T-helper 17 cell (primary cell): ENCODE results near the gene DGKB. TPM values are rescaled to one million over a fixed set of nuclear protein-coding genes. Genes with fewer than 3 reads are reported as not detected.

ENCODE experiments used
- ATAC-seq: fragments of 150-1000 bp; cut with Tn5 transposase; 2 replicates; pipeline ENCODE4 v1.10.0; 2021; ENCODE audit warnings: mild to moderate bottlenecking, moderate library complexity
- DNase-seq, 3 donors: peaks; one replicate each; pipeline versions ENCODE4 v3.0.0 to v3.0.0-alpha.2; 2020 to 2021
- H3K9me3 ChIP-seq: one replicate; pipeline ENCODE4 v1.7.0; 2013; ENCODE audit warnings: low read length, mild to moderate bottlenecking; ENCODE audit not compliant: control insufficient read depth, poor library complexity, severe bottlenecking
- H3K27ac Mint-ChIP-seq: one replicate; pipeline ENCODE4 v1.8.0; 2022; ENCODE audit warnings: mild to moderate bottlenecking, moderate library complexity, mixed read lengths
- H3K27me3 Mint-ChIP-seq: one replicate; pipeline ENCODE4 v1.8.0; 2022; ENCODE audit warnings: mixed read lengths
- H3K36me3 Mint-ChIP-seq: one replicate; pipeline ENCODE4 v1.8.0; 2022; ENCODE audit warnings: low read depth, mixed read lengths
- H3K4me1 Mint-ChIP-seq: one replicate; pipeline ENCODE4 v1.8.0; 2022; ENCODE audit warnings: mild to moderate bottlenecking, mixed read lengths
- H3K4me3 Mint-ChIP-seq: one replicate; pipeline ENCODE4 v1.8.0; 2022; ENCODE audit warnings: mild to moderate bottlenecking, moderate library complexity, mixed read lengths
- total RNA-seq, 4 donors: library from RNA in 2 of 4; stranded (reverse) in 2 of 4; gene quantifications; one replicate each; pipeline ENCODE4 v1.2.3 and lab custom pipeline; 2022 to 2026

DGKB gene
- total RNA-seq, 2 donors from 2014 or later, result not detected

- Mint-ChIP-seq H3K4me1 (no peaks in the 10 kb centered on the region), H3K36me3 (no peaks in the 10 kb centered on the region), H3K4me3 (no peak overlapping the region), H3K27ac (no peak overlapping the region), H3K27me3 (no peaks in the 10 kb centered on the region)
- DNase-seq, result no peak
- no peaks in the 10 kb centered on the region for H3K9me3 ChIP-seq
- no peak for ATAC-seq
Observed at GRCh38 chr7:14894826-14895225, 7.7 kb downstream of the DGKB start.

DNA sequence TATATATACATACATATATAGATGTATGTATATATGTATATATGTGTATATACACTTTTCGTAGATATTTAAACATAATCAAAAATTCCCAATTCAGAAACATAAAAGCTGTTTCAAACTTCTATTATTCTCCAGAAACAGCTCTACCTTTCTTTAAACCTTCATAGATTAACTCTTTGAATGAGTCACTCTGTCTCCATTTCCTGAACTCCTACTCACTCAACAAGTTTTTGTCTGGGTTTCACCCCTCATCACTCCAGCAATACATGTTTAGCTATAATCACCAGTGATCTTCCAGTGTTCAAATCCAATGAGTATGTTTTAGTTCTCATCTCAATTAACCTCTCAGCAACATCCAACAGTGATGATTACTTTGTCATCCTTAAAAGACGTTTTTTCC is 9.6 kb downstream of the DGKB start:
- Mint-ChIP-seq H3K36me3 (no peaks in the 10 kb centered on the region), H3K4me1 (no peaks in the 10 kb centered on the region), H3K4me3 (no peak overlapping the region), H3K27ac (no peak overlapping the region), H3K27me3 (no peaks in the 10 kb centered on the region)
- no peaks in the 10 kb centered on the region for H3K9me3 ChIP-seq
- DNase-seq (no peak), ATAC-seq (no peak)

- H3K4me3 Mint-ChIP-seq, result no peak overlapping the region
- no peak for DNase-seq
- H3K27ac Mint-ChIP-seq, result no peak overlapping the region
- no peaks in the 10 kb centered on the region for H3K36me3 Mint-ChIP-seq
- H3K9me3 ChIP-seq, result no peaks in the 10 kb centered on the region
- no peaks in the 10 kb centered on the region for H3K27me3 Mint-ChIP-seq
- no peaks in the 10 kb centered on the region for H3K4me1 Mint-ChIP-seq
- no peak for ATAC-seq
Observed at GRCh38 chr7:14891289-14891688, 11.3 kb downstream of the DGKB start.

DNA sequence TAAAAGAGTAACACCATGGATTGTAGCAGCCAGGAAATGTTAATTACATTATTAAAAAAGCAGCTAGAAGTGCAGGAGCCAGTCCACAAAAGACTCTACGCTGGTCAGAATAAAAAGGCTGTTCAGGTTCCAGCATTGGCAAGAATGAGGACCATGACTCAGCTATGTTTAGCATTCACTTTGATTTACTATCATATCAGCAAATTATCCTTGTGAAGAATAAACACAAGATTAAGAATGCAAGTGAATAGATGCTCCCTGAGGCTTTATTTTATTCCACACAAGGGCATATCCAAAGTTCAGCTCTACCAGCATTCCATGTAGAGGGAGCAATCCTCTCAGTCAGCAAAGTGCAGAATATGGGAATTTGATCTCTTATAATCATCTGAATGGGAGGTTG is 13.6 kb downstream of the DGKB start:
- Mint-ChIP-seq H3K36me3 (no peaks in the 10 kb centered on the region), H3K27ac (no peak overlapping the region)
- H3K9me3 ChIP-seq, result no peaks in the 10 kb centered on the region

GRCh38 chr7:14886533-14886932 is 16.0 kb downstream of the DGKB start:
- Mint-ChIP-seq H3K4me3 (no peak overlapping the region), H3K27me3 (no peaks in the 10 kb centered on the region), H3K4me1 (no peaks in the 10 kb centered on the region), H3K27ac (no peak overlapping the region), H3K36me3 (no peaks in the 10 kb centered on the region)
- DNase-seq (no peak), ATAC-seq (no peak)
- no peaks in the 10 kb centered on the region for H3K9me3 ChIP-seq

More for the DNA sequence above, 13.6 kb downstream of the DGKB start:
- H3K27me3 Mint-ChIP-seq, result no peaks in the 10 kb centered on the region
- H3K4me1 Mint-ChIP-seq, result no peaks in the 10 kb centered on the region
- ATAC-seq (no peak), DNase-seq (no peak)
- no peak overlapping the region for H3K4me3 Mint-ChIP-seq

DNA sequence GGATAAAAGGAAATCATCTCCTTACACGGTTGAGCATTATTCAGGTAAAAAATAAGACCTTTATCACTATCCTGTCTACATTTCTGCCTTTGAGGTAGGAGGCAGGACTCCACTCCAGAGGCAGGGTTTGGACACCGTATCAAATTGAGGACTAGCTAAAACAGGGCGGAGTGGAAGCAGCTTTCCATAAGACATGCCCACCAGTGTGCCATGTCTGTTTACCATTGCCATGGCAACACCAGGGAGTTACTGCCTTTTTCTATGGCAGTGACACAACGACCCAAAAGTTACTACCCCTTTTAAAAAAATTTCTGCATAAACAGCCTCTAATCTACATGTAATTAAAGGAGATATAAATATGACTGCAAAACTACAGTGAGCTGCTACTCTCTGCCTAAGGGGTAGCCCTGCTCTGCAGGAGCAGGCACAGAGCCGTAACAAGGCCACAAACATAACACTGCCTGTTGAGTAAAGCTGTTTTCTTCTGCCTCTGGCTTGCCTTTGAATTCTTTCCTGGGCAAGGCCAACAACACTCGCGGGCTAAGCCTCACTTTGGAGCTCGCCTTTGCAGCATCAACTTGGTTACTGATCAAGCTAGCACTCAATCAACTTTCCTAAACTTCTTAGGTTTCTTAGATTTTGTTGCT is 26.5 kb downstream of the DGKB start:
- no peak for ATAC-seq
- no peaks in the 10 kb centered on the region for H3K4me1 Mint-ChIP-seq
- no peaks in the 10 kb centered on the region for H3K27me3 Mint-ChIP-seq
- no peak overlapping the region for H3K4me3 Mint-ChIP-seq
- H3K9me3 ChIP-seq, result no peaks in the 10 kb centered on the region
- no peak for DNase-seq
- no peaks in the 10 kb centered on the region for H3K36me3 Mint-ChIP-seq
- H3K27ac Mint-ChIP-seq, result no peak overlapping the region

DNA sequence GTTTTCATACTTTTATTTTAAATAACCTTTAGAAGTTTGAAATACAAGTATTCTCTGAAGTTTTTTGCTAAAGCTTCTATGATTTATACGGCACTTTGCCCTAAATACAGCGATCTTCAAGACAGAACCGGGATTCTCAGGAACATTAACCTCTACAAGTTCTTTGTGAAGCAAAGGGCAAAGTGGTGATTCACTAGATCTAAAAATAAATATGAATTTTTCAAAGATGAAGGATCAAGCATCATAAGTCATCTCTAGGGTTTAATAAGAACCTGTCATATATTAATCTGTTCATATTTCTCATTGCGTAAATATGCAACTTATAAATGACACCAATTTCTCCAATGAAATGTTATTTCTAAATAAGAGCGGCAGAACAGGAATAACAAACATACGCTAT is 30.7 kb downstream of the DGKB start:
- no peak overlapping the region for H3K4me3 Mint-ChIP-seq
- no peak for ATAC-seq
- no peaks in the 10 kb centered on the region for H3K27me3 Mint-ChIP-seq
- no peak for DNase-seq
- no peaks in the 10 kb centered on the region for H3K9me3 ChIP-seq
- H3K36me3 Mint-ChIP-seq, result no peaks in the 10 kb centered on the region
- H3K4me1 Mint-ChIP-seq, result no peaks in the 10 kb centered on the region
- H3K27ac Mint-ChIP-seq, result no peak overlapping the region

GRCh38 chr7:14870394-14870793 is 32.2 kb downstream of the DGKB start:
- Mint-ChIP-seq H3K27me3 (no peaks in the 10 kb centered on the region), H3K27ac (no peak overlapping the region), H3K4me3 (no peak overlapping the region), H3K4me1 (no peaks in the 10 kb centered on the region), H3K36me3 (no peaks in the 10 kb centered on the region)
- no peaks in the 10 kb centered on the region for H3K9me3 ChIP-seq
- no peak for ATAC-seq
- no peak for DNase-seq

- no peaks in the 10 kb centered on the region for H3K4me1 Mint-ChIP-seq
Observed at GRCh38 chr7:14868937-14869336, 33.6 kb downstream of the DGKB start.

DNA sequence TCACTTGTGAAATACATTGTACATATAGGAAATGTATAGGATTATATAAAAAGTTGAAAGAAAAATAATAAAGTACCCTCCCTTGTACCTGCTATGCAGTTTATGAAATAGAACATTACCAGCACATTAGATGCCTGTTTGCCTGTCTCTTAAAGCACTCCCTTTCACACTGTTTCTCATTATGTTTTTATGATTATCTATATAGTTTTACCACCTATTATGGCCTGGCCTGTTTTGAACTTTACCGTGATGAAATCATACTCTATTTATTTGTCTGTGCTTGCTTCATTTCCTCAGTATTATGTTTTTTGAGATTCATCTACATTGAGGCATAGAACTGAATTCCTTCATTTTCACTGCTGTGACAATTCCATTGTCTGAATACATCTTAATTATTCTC is 41.1 kb downstream of the DGKB start:
- ATAC-seq, result no peak
- Mint-ChIP-seq H3K27ac (no peak overlapping the region), H3K27me3 (no peaks in the 10 kb centered on the region), H3K36me3 (no peaks in the 10 kb centered on the region), H3K4me3 (no peak overlapping the region), H3K4me1 (no peaks in the 10 kb centered on the region)
- no peaks in the 10 kb centered on the region for H3K9me3 ChIP-seq
- DNase-seq, result no peak

More at GRCh38 chr7:14868937-14869336, 33.6 kb downstream of the DGKB start:
- Mint-ChIP-seq H3K36me3 (no peaks in the 10 kb centered on the region), H3K27ac (no peak overlapping the region), H3K4me3 (no peak overlapping the region), H3K27me3 (no peaks in the 10 kb centered on the region)
- DNase-seq, result no peak
- no peaks in the 10 kb centered on the region for H3K9me3 ChIP-seq
- no peak for ATAC-seq

GRCh38 chr7:14859267-14859666 is 43.3 kb downstream of the DGKB start:
- DNase-seq (no peak), ATAC-seq (no peak)
- H3K4me3 Mint-ChIP-seq, result no peak overlapping the region
- no peaks in the 10 kb centered on the region for H3K36me3 Mint-ChIP-seq
- H3K27ac Mint-ChIP-seq, result no peak overlapping the region
- no peaks in the 10 kb centered on the region for H3K9me3 ChIP-seq
- H3K4me1 Mint-ChIP-seq, result no peaks in the 10 kb centered on the region
- H3K27me3 Mint-ChIP-seq, result no peaks in the 10 kb centered on the region

- no peak for DNase-seq
- H3K36me3 Mint-ChIP-seq, result no peaks in the 10 kb centered on the region
Observed at GRCh38 chr7:14858866-14859265, 43.7 kb downstream of the DGKB start.

GRCh38 chr7:14858410-14858809 is 44.1 kb downstream of the DGKB start:
- DNase-seq (no peak), ATAC-seq (no peak)
- Mint-ChIP-seq H3K27me3 (no peaks in the 10 kb centered on the region), H3K27ac (no peak overlapping the region), H3K4me1 (no peaks in the 10 kb centered on the region), H3K4me3 (no peak overlapping the region), H3K36me3 (no peaks in the 10 kb centered on the region)
- H3K9me3 ChIP-seq, result no peaks in the 10 kb centered on the region

More at GRCh38 chr7:14858866-14859265, 43.7 kb downstream of the DGKB start:
- H3K27me3 Mint-ChIP-seq, result no peaks in the 10 kb centered on the region
- H3K4me1 Mint-ChIP-seq, result no peaks in the 10 kb centered on the region
- H3K4me3 Mint-ChIP-seq, result no peak overlapping the region
- no peaks in the 10 kb centered on the region for H3K9me3 ChIP-seq
- H3K27ac Mint-ChIP-seq, result no peak overlapping the region
- no peak for ATAC-seq

- no peaks in the 10 kb centered on the region for H3K9me3 ChIP-seq
- H3K27ac Mint-ChIP-seq, result no peak overlapping the region
- DNase-seq (no peak), ATAC-seq (no peak)
- no peaks in the 10 kb centered on the region for H3K27me3 Mint-ChIP-seq
- H3K4me1 Mint-ChIP-seq, result no peaks in the 10 kb centered on the region
- no peak overlapping the region for H3K4me3 Mint-ChIP-seq
- H3K36me3 Mint-ChIP-seq, result no peaks in the 10 kb centered on the region
Observed at GRCh38 chr7:14855033-14855794, 47.3 kb downstream of the DGKB start.
